Measurements from ENCODE around the gene TAPBPL.
A peak's percentile ranks its signal among the peaks of the same experiment; 100 is the strongest.
"Not testable (repeated sequence)": the region's sequence is repeated elsewhere in the genome, so short reads cannot be mapped to it uniquely, and the experiment has no call there.

TAPBPL gene

GRCh38 chr12:6492838-6493496 is 41.1 kb downstream of the TAPBPL start, which contains the start of gene MRPL51:
MRPL51 (minus strand) TSS chr12:6493262; CDS start chr12:6493136, 126 bp downstream.
- peak; percentile 98 for DNase-seq

- DNase-seq = peak; percentile 94
Measured at GRCh38 chr12:6493497-6494257, 41.8 kb downstream of the TAPBPL start, which contains the start of gene NCAPD2. NCAPD2 (plus strand) TSS chr12:6494102; CDS start chr12:6495099, 997 bp downstream.

- peak; percentile 23 for DNase-seq
Measured at GRCh38 chr12:6494258-6494743, 42.5 kb downstream of the TAPBPL start.

- DNase-seq = no peak
Measured at GRCh38 chr12:6494968-6495367, 43.1 kb downstream of the TAPBPL start.

GRCh38 chr12:6497291-6497690 is 45.4 kb downstream of the TAPBPL start:
- not testable (repeated sequence) for DNase-seq

GRCh38 chr12:6500466-6500865 is 48.6 kb downstream of the TAPBPL start:
- no peak for DNase-seq

GRCh38 chr12:6507102-6507998 is 55.5 kb downstream of the TAPBPL start:
- no peak for DNase-seq

GRCh38 chr12:6508087-6508486 is 56.2 kb downstream of the TAPBPL start:
- DNase-seq = no peak
